Suprapubic skin (tissue), 4 donors: Measurements from ENCODE around the gene UGT3A2. TPM values are rescaled to one million over a fixed set of nuclear protein-coding genes. Genes with fewer than 3 reads are reported as not detected.

Source experiments
- DNase-seq, 2 donors: peaks; one replicate each; pipeline ENCODE4 v3.0.0-alpha.2; 2019; ENCODE audit warnings: low spot score in 2 of 2
- H3K27ac ChIP-seq: fragments of 200-600 bp; sonication (generic); one replicate; pipeline ENCODE4 v1.5.1; 2019
- H3K27me3 ChIP-seq: fragments of 200-600 bp; sonication (generic); one replicate; pipeline ENCODE4 v1.5.1; 2019
- H3K36me3 ChIP-seq: fragments of 200-600 bp; sonication (generic); one replicate; pipeline ENCODE4 v1.5.1; 2019
- H3K4me1 ChIP-seq: fragments of 200-600 bp; sonication (generic); one replicate; pipeline ENCODE4 v1.5.1; 2019
- H3K4me3 ChIP-seq: fragments of 200-600 bp; sonication (generic); one replicate; pipeline ENCODE4 v1.5.1; 2019; ENCODE audit warnings: mild to moderate bottlenecking
- H3K9me3 ChIP-seq: fragments of 200-600 bp; sonication (generic); one replicate; pipeline ENCODE4 v1.5.1; 2019
- CTCF ChIP-seq, 2 donors: fragments of 200-600 bp in 1 of 2; fragments of 450-650 bp in 1 of 2; sonication (generic) in 1 of 2; IDR thresholded peaks; one replicate each; pipeline ENCODE4 v1.5.1; 2016 to 2019; ENCODE audit warnings: antibody characterized with exemption in 2 of 2, mild to moderate bottlenecking in 1 of 2, moderate library complexity in 1 of 2
- EP300 ChIP-seq: sonication (generic); formaldehyde crosslinking; IDR thresholded peaks from one replicate; pipeline ENCODE4 v1.6.1; 2017; ENCODE audit warnings: antibody characterized with exemption
- POLR2A ChIP-seq, 2 donors: fragments of 450-650 bp; IDR thresholded peaks; one replicate each; pipeline ENCODE4 v1.6.1; 2017; ENCODE audit warnings: antibody characterized with exemption in 2 of 2, mild to moderate bottlenecking in 2 of 2, moderate library complexity in 2 of 2
- POLR2AphosphoS5 ChIP-seq, 3 donors: sonication (generic); formaldehyde crosslinking; IDR thresholded peaks; one replicate each; pipeline ENCODE4 v1.6.1; 2017; ENCODE audit warnings: antibody characterized with exemption in 3 of 3
- WGBS: methylation state at CpG from one replicate; pipeline ENCODE4 v1.1.5; 2018; 5-methylcytosine and 5-hydroxymethylcytosine counted together
- total RNA-seq, 4 donors: library from RNA; depleted of rRNA; stranded (reverse); fragments of >200 nt; gene quantifications; one replicate each; pipeline ENCODE4 v1.1.0, GENCODE V29; 2016

The UGT3A2 gene
- total RNA-seq, 4 donors from 2014 or later = 5.7 to 17.8 (median 7.8) TPM; not detected in 1

- Histone ChIP-seq H3K4me1 (no peaks in the 10 kb centered on the region), H3K36me3 (peaks cover 14% of the 10 kb centered on the region), H3K27me3 (no peaks in the 10 kb centered on the region), H3K4me3 (no peak overlapping the region), H3K9me3 (no peaks in the 10 kb centered on the region), H3K27ac (no peak overlapping the region)
- WGBS = 86% methylated on average over 3 of the region's 3 CpGs
- no peak for DNase-seq
- TF ChIP-seq POLR2AphosphoS5 (IDR thresholded peaks at IDR 0.05) = no peak
Measured at GRCh38 chr5:36099748-36100147, 33.1 kb upstream of the UGT3A2 start.

- Histone ChIP-seq H3K9me3 (no peaks in the 10 kb centered on the region), H3K4me3 (no peak overlapping the region), H3K27ac (no peak overlapping the region), H3K36me3 (no peaks in the 10 kb centered on the region), H3K4me1 (no peaks in the 10 kb centered on the region), H3K27me3 (no peaks in the 10 kb centered on the region)
- no peak for DNase-seq
- TF ChIP-seq POLR2A (IDR thresholded peaks at IDR 0.05) = no peak
- no peak for TF ChIP-seq EP300
- TF ChIP-seq POLR2AphosphoS5 (IDR thresholded peaks at IDR 0.05) = no peak
- TF ChIP-seq CTCF (IDR thresholded peaks at IDR 0.05) = no peak
Measured at GRCh38 chr5:36096486-36096885, 29.8 kb upstream of the UGT3A2 start.

GRCh38 chr5:36089989-36090388, 23.3 kb upstream of the UGT3A2 start:
- Histone ChIP-seq H3K27me3 (no peaks in the 10 kb centered on the region), H3K9me3 (no peaks in the 10 kb centered on the region), H3K36me3 (no peaks in the 10 kb centered on the region), H3K4me3 (no peak overlapping the region), H3K4me1 (no peaks in the 10 kb centered on the region), H3K27ac (no peak overlapping the region)
- no peak for TF ChIP-seq POLR2A (IDR thresholded peaks at IDR 0.05)
- no peak for TF ChIP-seq EP300
- no peak for TF ChIP-seq POLR2AphosphoS5 (IDR thresholded peaks at IDR 0.05)
- no peak for TF ChIP-seq CTCF (IDR thresholded peaks at IDR 0.05)
- no peak for DNase-seq
- 62% methylated on average over 2 of the region's 2 CpGs for WGBS

GRCh38 chr5:36079200-36079781, 12.6 kb upstream of the UGT3A2 start:
- 11% methylated on average over 9 of the region's 10 CpGs for WGBS
- H3K27me3 ChIP-seq = peaks cover 8% of the 10 kb centered on the region
- H3K4me1 ChIP-seq = peaks cover 3% of the 10 kb centered on the region
- H3K4me3 ChIP-seq = no peak overlapping the region
- TF ChIP-seq CTCF (IDR thresholded peaks at IDR 0.05) (peak in 1 of 2 donors; percentile 59), EP300 (no peak)
- H3K27ac ChIP-seq = no peak overlapping the region
- no peaks in the 10 kb centered on the region for H3K36me3 ChIP-seq
- no peak for DNase-seq
- H3K9me3 ChIP-seq = no peaks in the 10 kb centered on the region

GRCh38 chr5:36078430-36078829, 11.7 kb upstream of the UGT3A2 start:
- Histone ChIP-seq H3K9me3 (no peaks in the 10 kb centered on the region), H3K36me3 (no peaks in the 10 kb centered on the region), H3K4me1 (peaks cover 3% of the 10 kb centered on the region), H3K27me3 (peaks cover 8% of the 10 kb centered on the region), H3K4me3 (no peak overlapping the region), H3K27ac (no peak overlapping the region)
- TF ChIP-seq POLR2A (IDR thresholded peaks at IDR 0.05) (no peak), EP300 (no peak), POLR2AphosphoS5 (IDR thresholded peaks at IDR 0.05) (no peak), CTCF (IDR thresholded peaks at IDR 0.05) (no peak)
- WGBS = 50% methylated on average over 10 of the region's 10 CpGs
- no peak for DNase-seq
